CD4-positive, alpha-beta T cell (primary cell): ENCODE data around the gene MDM4. TPM values are rescaled to one million over a fixed set of nuclear protein-coding genes. Genes with fewer than 3 reads are reported as not detected.

Source experiments
- ATAC-seq: fragments of 200-7000 bp; cut with Tn5 transposase; one replicate; pipeline ENCODE4 v1.10.0; 2022; ENCODE audit warnings: mild to moderate bottlenecking; ENCODE audit not compliant: poor library complexity
- CTCF ChIA-PET: fragments of 350-600 bp; sonication (Branson Sonifier 250); formaldehyde crosslinking; loops from one replicate; lab custom pipeline; 2021; ENCODE audit warnings: antibody characterized with exemption, inconsistent platforms; lab: Charles Lee
- POLR2A ChIA-PET: fragments of 350-600 bp; sonication (Branson Sonifier 250); formaldehyde crosslinking; loops from one replicate; lab custom pipeline; 2021; ENCODE audit warnings: antibody characterized with exemption, inconsistent platforms; lab: Charles Lee
- DNase-seq, 14 experiments: peaks; one replicate each; pipeline ENCODE4 v3.0.0-alpha.2; 2013 to 2020; ENCODE audit warnings: mixed read lengths in 2 of 14
- H3K27ac ChIP-seq, 2 donors: one replicate each; pipeline versions ENCODE4 v1.5.1 to v1.7.0; 2013; ENCODE audit warnings: low read length in 2 of 2, low read depth in 1 of 2, mild to moderate bottlenecking in 1 of 2
- H3K27me3 ChIP-seq, 2 experiments: 1 replicate in 1 of 2; 2 replicates in 1 of 2; pipeline versions ENCODE4 v1.6.1 to v1.7.0; 2013; ENCODE audit warnings: low read length in 2 of 2, control low read depth in 1 of 2, mild to moderate bottlenecking in 1 of 2, moderate library complexity in 1 of 2; ENCODE audit not compliant: insufficient read depth in 2 of 2, control insufficient read depth in 1 of 2
- H3K36me3 ChIP-seq: one replicate; pipeline ENCODE4 v1.6.1; 2013; ENCODE audit warnings: low read length, control low read depth; ENCODE audit not compliant: insufficient read depth
- H3K4me1 ChIP-seq: one replicate; pipeline ENCODE4 v1.6.1; 2013; ENCODE audit warnings: low read length, control low read depth; ENCODE audit not compliant: insufficient read depth
- H3K4me3 ChIP-seq: one replicate; pipeline ENCODE4 v1.5.1; 2013; ENCODE audit warnings: mild to moderate bottlenecking, low read length, moderate library complexity
- H3K9me3 ChIP-seq, 2 experiments: 1 replicate in 1 of 2; 2 replicates in 1 of 2; pipeline versions ENCODE4 v1.6.1 to v1.7.0; 2013; ENCODE audit warnings: low read length in 2 of 2, mild to moderate bottlenecking in 2 of 2, control low read depth in 1 of 2, moderate library complexity in 1 of 2; ENCODE audit not compliant: control insufficient read depth in 1 of 2, insufficient read depth in 1 of 2
- H3K27ac Mint-ChIP-seq: one replicate; pipeline ENCODE4 v1.8.0; 2020; ENCODE audit warnings: mixed read lengths
- H3K27me3 Mint-ChIP-seq: one replicate; pipeline ENCODE4 v1.8.0; 2021; ENCODE audit warnings: mixed read lengths
- H3K36me3 Mint-ChIP-seq: one replicate; pipeline ENCODE4 v1.8.0; 2021; ENCODE audit warnings: low read depth, mixed read lengths
- H3K4me1 Mint-ChIP-seq: one replicate; pipeline ENCODE4 v1.8.0; 2021; ENCODE audit warnings: low read depth, mixed read lengths
- H3K4me3 Mint-ChIP-seq: one replicate; pipeline ENCODE4 v1.8.0; 2020; ENCODE audit warnings: mild to moderate bottlenecking, mixed read lengths
- H3K9me3 Mint-ChIP-seq: one replicate; pipeline ENCODE4 v1.8.0; 2020; ENCODE audit warnings: mixed read lengths
- CTCF ChIP-seq: fragments of 200-600 bp; IDR thresholded peaks from one replicate; pipeline ENCODE4 v1.8.0; 2022; ENCODE audit warnings: antibody characterized with exemption, mild to moderate bottlenecking
- intact Hi-C, 2 experiments: fragments of 100-400 bp; cut with DNase I in 1 of 2; cut with micrococcal nuclease in 1 of 2; formaldehyde crosslinking; loops; one replicate each; pipeline versions ENCODE4 v1.15.1 to v1.9.0; 2023 to 2025; cut with DNase I, micrococcal nuclease
- total RNA-seq, 174 experiments: library from RNA in 2 of 174; stranded (reverse) in 2 of 174; gene quantifications; one replicate each; pipeline ENCODE4 v1.2.3 and lab custom pipeline; 2021 to 2026

MDM4 gene
- total RNA-seq, 2 experiments from 2014 or later = 260 to 266 TPM

GRCh38 chr1:204505674-204506200 is 10.5 kb upstream of the MDM4 start:
- Histone ChIP-seq H3K36me3 (no peaks in the 10 kb centered on the region), H3K9me3 (no peaks in the 10 kb centered on the region), H3K27me3 (no peaks in the 10 kb centered on the region), H3K27ac (peak overlapping the region; percentile 86 to 93), H3K4me3 (peak overlapping the region; percentile 61), H3K4me1 (peaks cover 14% of the 10 kb centered on the region)
- Mint-ChIP-seq H3K9me3 (peaks cover 5% of the 10 kb centered on the region), H3K36me3 (peaks cover 24% of the 10 kb centered on the region), H3K4me1 (peaks cover 46% of the 10 kb centered on the region), H3K27me3 (peaks cover 15% of the 10 kb centered on the region), H3K27ac (peak overlapping the region; percentile 99), H3K4me3 (peak overlapping the region; percentile 91)
- ChIA-PET POLR2A (interaction anchor here (0.7 to 7.5 kb wide), 19 partner anchors 11 to 98 kb away, joined by 3 to 262 read pairs (median 6); partner anchors contain the start of genes MDM4 and PIK3C2B), CTCF (interaction anchor here (1.4 to 12.5 kb wide), 9 partner anchors 10 to 301 kb away, joined by 3 to 218 read pairs (median 8); partner anchors contain the start of gene PIK3C2B)
- intact Hi-C loops = loop anchor here (1.0 to 10.0 kb wide), 5 partner anchors 11 to 299 kb away; partner anchors contain the start of gene MDM4 (in 1 of the 2)
- no peak for ATAC-seq
- TF ChIP-seq CTCF = no peak
- DNase-seq = peak in 1 of 14 experiments; percentile 22

- H3K36me3 Mint-ChIP-seq = peaks cover 24% of the 10 kb centered on the region
- no peaks in the 10 kb centered on the region for H3K27me3 ChIP-seq
- peaks cover 17% of the 10 kb centered on the region for H3K4me1 ChIP-seq
- H3K27ac Mint-ChIP-seq = peak overlapping the region; percentile 99
- H3K27me3 Mint-ChIP-seq = peaks cover 15% of the 10 kb centered on the region
- peak; percentile 57 for ATAC-seq
- H3K4me3 Mint-ChIP-seq = peak overlapping the region; percentile 91
- H3K36me3 ChIP-seq = no peaks in the 10 kb centered on the region
- peaks cover 52% of the 10 kb centered on the region for H3K4me1 Mint-ChIP-seq
- H3K9me3 ChIP-seq = no peaks in the 10 kb centered on the region
- TF ChIP-seq CTCF = no peak
- H3K27ac ChIP-seq = peak overlapping the region; percentile 86 to 93
- POLR2A ChIA-PET = interaction anchor here (0.7 to 7.5 kb wide), 29 partner anchors 11 to 615 kb away, joined by 3 to 262 read pairs (median 5); partner anchors contain the start of genes MDM4, PIK3C2B and RBBP5
- peak; percentile 44 to 89 (median 57) for DNase-seq
- peaks cover 5% of the 10 kb centered on the region for H3K9me3 Mint-ChIP-seq
- H3K4me3 ChIP-seq = peak overlapping the region; percentile 61
- CTCF ChIA-PET = interaction anchor here (1.4 to 12.5 kb wide), 10 partner anchors 9 to 301 kb away, joined by 3 to 218 read pairs (median 8); partner anchors contain the start of gene PIK3C2B
- intact Hi-C loops = loop anchor here (1.0 to 10.0 kb wide), 5 partner anchors 10 to 298 kb away; partner anchors contain the start of gene MDM4 (in 1 of the 2)
Observed at GRCh38 chr1:204506201-204506968, 9.8 kb upstream of the MDM4 start.

- Histone ChIP-seq H3K9me3 (no peaks in the 10 kb centered on the region), H3K27ac (peak overlapping the region; percentile 86 to 93), H3K4me1 (peaks cover 22% of the 10 kb centered on the region), H3K4me3 (peak overlapping the region; percentile 61), H3K27me3 (no peaks in the 10 kb centered on the region), H3K36me3 (no peaks in the 10 kb centered on the region)
- intact Hi-C loops = loop anchor here (1.0 to 10.0 kb wide), 6 partner anchors 9 to 298 kb away; partner anchors contain the start of gene MDM4 (in 2 of the 2)
- Mint-ChIP-seq H3K27ac (peak overlapping the region; percentile 99), H3K9me3 (peaks cover 5% of the 10 kb centered on the region), H3K27me3 (peaks cover 15% of the 10 kb centered on the region), H3K4me3 (peak overlapping the region; percentile 91), H3K4me1 (peaks cover 53% of the 10 kb centered on the region), H3K36me3 (peaks cover 24% of the 10 kb centered on the region)
- ChIA-PET CTCF (interaction anchor here (1.4 to 12.5 kb wide), 10 partner anchors 8 to 300 kb away, joined by 3 to 218 read pairs (median 8); partner anchors contain the start of gene PIK3C2B), POLR2A (interaction anchor here (0.6 to 7.5 kb wide), 31 partner anchors 8 to 1182 kb away, joined by 3 to 262 read pairs (median 5); partner anchors contain the start of genes MDM4, PIK3C2B and RBBP5)
- TF ChIP-seq CTCF = no peak
- DNase-seq = peak; percentile 72 to 97 (median 82)
- peak; percentile 75 for ATAC-seq
Observed at GRCh38 chr1:204506969-204507316, 9.3 kb upstream of the MDM4 start.
